Mesendoderm (in vitro differentiated cells): ENCODE measurements around the gene PADI3.

Experiments used
- DNase-seq: peaks from one replicate; pipeline ENCODE4 v3.0.0; 2013
- H2AK5ac ChIP-seq: 2 replicates; pipeline ENCODE4 v1.6.1; 2013; ENCODE audit warnings: low read length, inconsistent platforms
- H2BK120ac ChIP-seq: 2 replicates; pipeline ENCODE4 v1.6.1; 2013; ENCODE audit warnings: low read depth, mild to moderate bottlenecking, low read length, moderate library complexity, mixed read lengths
- H2BK15ac ChIP-seq: replicated peaks from 2 replicates; pipeline ENCODE4 v1.6.1; 2013; ENCODE audit warnings: low read depth, mild to moderate bottlenecking, moderate library complexity
- H2BK5ac ChIP-seq: 2 replicates; pipeline ENCODE4 v1.6.1; 2013; ENCODE audit warnings: low read length, inconsistent platforms
- H3K18ac ChIP-seq: 2 replicates; pipeline ENCODE4 v1.6.1; 2013; ENCODE audit warnings: mild to moderate bottlenecking, low read length, mixed read lengths
- H3K23ac ChIP-seq: one replicate; pipeline ENCODE4 v1.6.1; 2013; ENCODE audit warnings: low read length
- H3K27ac ChIP-seq: 2 replicates; pipeline ENCODE4 v1.5.1; 2013; ENCODE audit warnings: low read depth, mild to moderate bottlenecking, inconsistent platforms, low read length, moderate library complexity
- H3K27me3 ChIP-seq: 2 replicates; pipeline ENCODE4 v1.6.1; 2013; ENCODE audit warnings: low read length, control low read depth, mild to moderate bottlenecking, inconsistent platforms; ENCODE audit not compliant: insufficient read depth, poor library complexity
- H3K36me3 ChIP-seq: 2 replicates; pipeline ENCODE4 v1.6.1; 2013; ENCODE audit warnings: low read length, inconsistent platforms; ENCODE audit not compliant: control insufficient read depth, insufficient read depth
- H3K4ac ChIP-seq: one replicate; pipeline ENCODE4 v1.6.1; 2013; ENCODE audit warnings: low read depth, mild to moderate bottlenecking, low read length, moderate library complexity
- H3K4me1 ChIP-seq: 2 replicates; pipeline ENCODE4 v1.6.1; 2013; ENCODE audit warnings: low read depth, low read length, inconsistent platforms; ENCODE audit not compliant: control insufficient read depth
- H3K4me2 ChIP-seq: 2 replicates; pipeline ENCODE4 v1.6.1; 2013; ENCODE audit warnings: low read length
- H3K4me3 ChIP-seq: 2 replicates; pipeline ENCODE4 v1.5.1; 2013; ENCODE audit warnings: mild to moderate bottlenecking, low read length
- H3K56ac ChIP-seq: one replicate; pipeline ENCODE4 v1.6.1; 2013; ENCODE audit warnings: low read length
- H3K79me1 ChIP-seq: 2 replicates; pipeline ENCODE4 v1.6.1; 2013; ENCODE audit warnings: low read length, inconsistent platforms
- H3K79me2 ChIP-seq: 2 replicates; pipeline ENCODE4 v1.6.1; 2013; ENCODE audit warnings: mild to moderate bottlenecking, low read length; ENCODE audit not compliant: control insufficient read depth, insufficient read depth
- H3K9ac ChIP-seq: 2 replicates; pipeline ENCODE4 v1.6.1; 2013; ENCODE audit warnings: low read length, inconsistent platforms
- H4K5ac ChIP-seq: one replicate; pipeline ENCODE4 v1.6.1; 2013; ENCODE audit warnings: low read length
- H4K8ac ChIP-seq: one replicate; pipeline ENCODE4 v1.6.1; 2013; ENCODE audit warnings: low read depth, mild to moderate bottlenecking, control low read depth, low read length, moderate library complexity
- WGBS: extraction: QIAGEN DNeasy Blood & Tissue Kit; methylation state at CpG from one replicate; pipeline ENCODE4 v1.1.7; 2013; ENCODE audit warnings: low lambda C conversion rate, missing lambda C conversion rate; ENCODE audit not compliant: insufficient coverage; ENCODE audit errors: extremely low coverage; 5-methylcytosine and 5-hydroxymethylcytosine counted together

Gene PADI3

GRCh38 chr1:17216078-17216477 lies 32.8 kb upstream of the PADI3 start:
- Histone ChIP-seq H2BK15ac (no peak overlapping the region), H3K36me3 (no peaks in the 10 kb centered on the region), H3K79me1 (no peaks in the 10 kb centered on the region), H4K8ac (no peak overlapping the region), H3K27ac (no peak overlapping the region), H4K5ac (no peak overlapping the region), H2AK5ac (no peak overlapping the region), H3K9ac (no peak overlapping the region), H3K4me2 (no peak overlapping the region), H3K4me1 (no peaks in the 10 kb centered on the region), H3K27me3 (no peaks in the 10 kb centered on the region), H2BK5ac (no peak overlapping the region), H3K4ac (no peak overlapping the region), H3K23ac (no peak overlapping the region), H3K4me3 (no peak overlapping the region), H2BK120ac (no peak overlapping the region), H3K56ac (peak overlapping the region; percentile 25), H3K79me2 (no peaks in the 10 kb centered on the region), H3K18ac (no peak overlapping the region)
- WGBS = no CpG with 5 or more reads among the region's 5 CpGs
- peak; percentile 29 for DNase-seq

GRCh38 chr1:17217607-17218006 lies 31.3 kb upstream of the PADI3 start:
- Histone ChIP-seq H2BK15ac (no peak overlapping the region), H3K36me3 (no peaks in the 10 kb centered on the region), H4K5ac (no peak overlapping the region), H3K79me2 (no peaks in the 10 kb centered on the region), H3K9ac (no peak overlapping the region), H3K4me1 (no peaks in the 10 kb centered on the region), H2AK5ac (no peak overlapping the region), H3K56ac (no peak overlapping the region), H3K79me1 (no peaks in the 10 kb centered on the region), H3K27me3 (no peaks in the 10 kb centered on the region), H2BK120ac (no peak overlapping the region), H3K4me3 (no peak overlapping the region), H3K18ac (no peak overlapping the region), H3K4ac (no peak overlapping the region), H3K4me2 (no peak overlapping the region), H4K8ac (no peak overlapping the region), H3K23ac (no peak overlapping the region), H3K27ac (no peak overlapping the region), H2BK5ac (no peak overlapping the region)
- no CpG with 5 or more reads among the region's 3 CpGs for WGBS
- no peak for DNase-seq

- Histone ChIP-seq H3K4me2 (no peak overlapping the region), H3K27ac (no peak overlapping the region), H3K4me3 (no peak overlapping the region), H3K79me2 (no peaks in the 10 kb centered on the region), H3K79me1 (no peaks in the 10 kb centered on the region), H3K56ac (no peak overlapping the region), H3K27me3 (no peaks in the 10 kb centered on the region), H2BK5ac (no peak overlapping the region), H2AK5ac (no peak overlapping the region), H3K36me3 (no peaks in the 10 kb centered on the region), H3K4ac (no peak overlapping the region), H4K5ac (no peak overlapping the region), H2BK120ac (no peak overlapping the region), H4K8ac (no peak overlapping the region), H3K9ac (no peak overlapping the region), H2BK15ac (no peak overlapping the region), H3K18ac (no peak overlapping the region), H3K23ac (no peak overlapping the region), H3K4me1 (no peaks in the 10 kb centered on the region)
- no peak for DNase-seq
- WGBS = no CpG with 5 or more reads among the region's 7 CpGs
These were observed 30.0 kb upstream of the PADI3 start for GRCh38 chr1:17218939-17219338.

- Histone ChIP-seq H4K5ac (no peak overlapping the region), H3K79me2 (no peaks in the 10 kb centered on the region), H3K27ac (no peak overlapping the region), H3K4me1 (no peaks in the 10 kb centered on the region), H3K23ac (no peak overlapping the region), H3K27me3 (no peaks in the 10 kb centered on the region), H2AK5ac (no peak overlapping the region), H3K4me3 (no peak overlapping the region), H2BK120ac (no peak overlapping the region), H3K9ac (no peak overlapping the region), H3K36me3 (no peaks in the 10 kb centered on the region), H3K18ac (no peak overlapping the region), H3K4me2 (no peak overlapping the region), H4K8ac (no peak overlapping the region), H3K56ac (no peak overlapping the region), H3K4ac (no peak overlapping the region), H2BK5ac (no peak overlapping the region), H3K79me1 (no peaks in the 10 kb centered on the region), H2BK15ac (no peak overlapping the region)
- no CpG with 5 or more reads among the region's 3 CpGs for whole genome bisulfite sequencing
- no peak for DNase-seq
These were observed 28.6 kb upstream of the PADI3 start for GRCh38 chr1:17220287-17220686.

- Histone ChIP-seq H2BK120ac (no peak overlapping the region), H3K79me1 (no peaks in the 10 kb centered on the region), H3K56ac (no peak overlapping the region), H2AK5ac (no peak overlapping the region), H3K18ac (no peak overlapping the region), H2BK5ac (no peak overlapping the region), H3K4ac (no peak overlapping the region), H3K4me1 (no peaks in the 10 kb centered on the region), H3K27me3 (no peaks in the 10 kb centered on the region), H3K36me3 (no peaks in the 10 kb centered on the region), H3K9ac (no peak overlapping the region), H3K4me2 (no peak overlapping the region), H3K23ac (no peak overlapping the region), H4K8ac (no peak overlapping the region), H3K27ac (no peak overlapping the region), H3K4me3 (no peak overlapping the region), H2BK15ac (no peak overlapping the region), H4K5ac (no peak overlapping the region), H3K79me2 (no peaks in the 10 kb centered on the region)
- WGBS = no CpG with 5 or more reads among the region's 14 CpGs
- no peak for DNase-seq
These were observed 26.3 kb upstream of the PADI3 start for GRCh38 chr1:17222557-17222956.

- Histone ChIP-seq H3K4me2 (no peak overlapping the region), H3K18ac (no peak overlapping the region), H3K9ac (no peak overlapping the region), H2AK5ac (no peak overlapping the region), H3K79me2 (no peaks in the 10 kb centered on the region), H2BK5ac (no peak overlapping the region), H3K4me1 (no peaks in the 10 kb centered on the region), H4K8ac (no peak overlapping the region), H3K23ac (no peak overlapping the region), H3K56ac (no peak overlapping the region), H2BK15ac (no peak overlapping the region), H3K4ac (no peak overlapping the region), H3K4me3 (no peak overlapping the region), H3K36me3 (no peaks in the 10 kb centered on the region), H3K27ac (no peak overlapping the region), H3K79me1 (no peaks in the 10 kb centered on the region), H3K27me3 (no peaks in the 10 kb centered on the region), H4K5ac (no peak overlapping the region), H2BK120ac (no peak overlapping the region)
- no peak for DNase-seq
- no CpG with 5 or more reads among the region's 4 CpGs for WGBS
These were observed 24.5 kb upstream of the PADI3 start for GRCh38 chr1:17224434-17224833.
